TTC549 (cell line): Measurements from ENCODE around the gene DHRS7.
"Not testable (repeated sequence)": the region's sequence is repeated elsewhere in the genome, so short reads cannot be mapped to it uniquely, and the experiment has no call there.

Experiments used
- FAIRE-seq: peaks from 2 replicates; lab custom pipeline; 2012; peaks lifted over from hg19 to GRCh38; lab: Jason Lieb, UNC

DHRS7 gene

DNA sequence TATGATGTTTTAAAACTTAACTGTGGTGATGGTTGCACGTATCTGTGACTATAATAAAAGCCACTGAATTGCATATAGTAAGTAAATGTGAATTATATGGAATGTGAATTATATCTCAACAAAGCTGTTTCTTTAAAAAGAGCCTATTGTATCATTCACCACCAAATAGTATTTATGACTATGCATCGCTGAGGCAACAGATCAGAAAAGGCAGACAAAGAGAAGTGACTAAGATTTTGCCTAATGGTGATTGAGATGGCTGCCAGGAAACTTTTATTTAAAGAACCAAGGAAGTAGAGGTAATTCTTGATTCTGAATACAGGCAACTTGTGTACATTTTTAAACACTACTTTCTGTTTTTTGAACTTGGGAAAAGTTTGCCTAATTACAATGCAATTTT lies 31.7 kb downstream of the DHRS7 start:
- FAIRE-seq = no peak

DNA sequence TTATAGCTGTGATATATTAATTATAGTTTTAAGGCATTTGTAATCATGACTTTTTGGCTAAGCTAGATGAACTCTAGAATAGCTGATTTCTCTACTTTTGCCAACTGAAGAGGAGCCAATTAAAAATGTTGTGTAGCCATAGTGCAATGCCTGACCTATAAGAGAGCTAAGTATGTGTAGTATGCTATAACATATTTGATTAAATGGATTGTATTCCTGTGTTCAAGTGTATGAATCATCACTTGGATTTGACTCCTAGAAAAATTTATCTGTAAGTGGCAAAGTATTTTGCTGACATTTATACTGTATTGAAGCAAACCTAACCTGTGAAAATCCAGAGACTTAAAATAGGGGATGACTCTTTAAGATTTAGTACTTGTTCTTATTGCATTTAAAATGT lies 39.3 kb downstream of the DHRS7 start:
- no peak for FAIRE-seq

DNA sequence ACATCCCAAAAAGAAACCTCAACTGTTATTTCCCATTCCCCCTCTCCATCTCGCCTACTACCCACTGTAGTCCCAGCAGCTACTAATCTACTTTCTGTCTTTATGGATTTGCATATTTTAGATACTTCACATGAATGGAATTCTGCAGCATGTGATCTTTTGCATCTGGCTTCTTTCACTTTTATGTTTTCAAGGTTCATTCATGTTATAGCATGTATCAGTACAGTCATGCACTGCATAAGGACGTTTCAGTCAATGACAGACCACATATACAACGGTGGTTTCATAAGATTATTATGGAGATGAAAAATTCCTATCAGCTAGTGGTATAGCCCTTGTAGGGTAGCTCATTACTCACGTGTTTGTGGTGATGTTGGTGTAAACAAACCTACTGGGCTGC lies 49.0 kb downstream of the DHRS7 start:
- no peak for FAIRE-seq

DNA sequence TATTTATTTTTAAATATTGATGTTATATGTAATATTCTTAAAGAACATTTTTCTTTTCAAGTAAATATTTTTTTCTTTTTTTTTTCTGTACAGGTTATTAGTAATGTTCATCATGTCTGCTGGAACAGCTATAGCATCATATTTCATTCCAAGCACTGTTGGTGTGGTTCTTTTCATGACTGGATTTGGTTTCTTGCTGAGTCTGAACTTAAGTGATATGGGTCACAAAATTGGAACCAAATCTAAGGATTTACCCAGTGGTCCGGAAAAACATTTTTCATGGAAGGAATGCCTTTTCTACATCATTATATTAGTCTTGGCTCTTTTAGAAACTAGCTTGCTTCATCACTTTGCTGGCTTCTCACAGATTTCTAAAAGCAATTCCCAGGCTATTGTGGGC lies 50.3 kb downstream of the DHRS7 start:
- no peak for FAIRE-seq

DNA sequence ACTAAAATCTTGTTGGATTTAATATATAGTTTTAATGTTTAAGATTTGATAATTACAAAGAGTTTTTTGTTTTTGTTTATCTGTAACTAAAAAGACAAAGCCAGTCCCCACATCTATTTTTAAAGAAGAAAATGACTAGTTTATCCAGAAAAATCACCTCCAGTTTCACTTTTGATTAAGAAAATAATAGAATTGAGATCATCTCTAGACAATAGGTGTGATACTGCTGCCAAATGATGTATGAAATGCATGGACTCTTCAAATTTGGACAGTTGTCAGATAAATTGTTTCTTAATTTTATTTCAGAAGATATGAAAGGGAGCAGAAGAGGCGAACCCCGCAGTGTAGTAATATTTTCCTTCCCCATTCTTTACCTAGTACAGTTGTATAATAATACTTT lies 53.5 kb downstream of the DHRS7 start:
- no peak for FAIRE-seq

DNA sequence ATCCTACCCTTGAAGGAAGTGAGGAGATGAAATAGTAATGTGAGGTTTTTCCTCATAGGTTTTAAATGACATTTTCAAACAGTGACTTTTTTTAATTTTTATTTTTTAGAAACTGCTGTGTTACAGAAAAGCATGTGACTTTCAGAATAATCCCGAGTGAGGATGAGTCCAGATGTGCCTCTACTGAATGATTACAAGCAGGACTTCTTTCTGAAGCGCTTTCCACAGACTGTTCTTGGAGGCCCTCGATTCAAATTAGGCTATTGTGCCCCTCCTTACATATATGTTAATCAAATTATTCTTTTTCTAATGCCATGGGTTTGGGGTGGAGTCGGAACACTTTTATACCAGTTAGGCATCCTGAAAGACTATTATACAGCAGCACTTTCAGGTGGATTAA lies 57.7 kb downstream of the DHRS7 start:
- no peak for FAIRE-seq

DNA sequence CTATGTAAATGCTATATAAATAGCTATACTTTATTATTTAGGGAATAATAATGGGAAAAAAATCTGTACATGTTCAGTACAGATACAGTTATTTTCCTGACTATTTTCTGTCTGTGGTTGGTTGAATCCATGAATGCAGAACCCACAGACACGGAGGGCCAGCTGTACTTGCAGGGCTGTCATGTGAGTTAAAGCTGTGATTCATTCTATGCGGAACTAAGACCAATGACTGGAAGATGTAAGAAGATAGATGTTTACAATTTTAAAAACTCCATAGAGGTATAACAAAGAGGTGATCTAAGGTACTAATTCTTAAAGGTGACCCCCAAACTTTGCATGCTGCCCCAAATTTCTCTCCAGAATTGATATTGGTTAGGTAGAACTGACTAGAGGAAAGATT lies 58.9 kb downstream of the DHRS7 start:
- no peak for FAIRE-seq

DNA sequence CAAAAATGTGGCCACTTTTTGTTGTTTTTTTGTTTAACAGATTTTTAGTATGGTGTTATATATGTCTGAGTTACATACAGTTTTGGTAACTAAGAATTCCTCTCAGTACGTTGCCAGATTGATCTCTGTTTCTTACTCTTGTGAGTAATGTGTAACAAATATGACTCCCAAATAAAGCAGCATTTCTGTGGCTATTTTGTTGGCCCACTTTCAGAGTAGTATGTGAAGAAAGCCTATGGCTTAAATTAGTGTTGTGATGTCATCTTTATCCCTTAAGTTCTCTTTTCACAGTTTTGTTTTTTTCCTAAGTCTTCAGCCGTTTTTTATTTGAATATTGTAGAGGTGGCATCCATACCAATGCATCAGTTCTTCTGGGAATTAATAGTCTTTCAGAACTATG lies 62.8 kb downstream of the DHRS7 start:
- FAIRE-seq = no peak

DNA sequence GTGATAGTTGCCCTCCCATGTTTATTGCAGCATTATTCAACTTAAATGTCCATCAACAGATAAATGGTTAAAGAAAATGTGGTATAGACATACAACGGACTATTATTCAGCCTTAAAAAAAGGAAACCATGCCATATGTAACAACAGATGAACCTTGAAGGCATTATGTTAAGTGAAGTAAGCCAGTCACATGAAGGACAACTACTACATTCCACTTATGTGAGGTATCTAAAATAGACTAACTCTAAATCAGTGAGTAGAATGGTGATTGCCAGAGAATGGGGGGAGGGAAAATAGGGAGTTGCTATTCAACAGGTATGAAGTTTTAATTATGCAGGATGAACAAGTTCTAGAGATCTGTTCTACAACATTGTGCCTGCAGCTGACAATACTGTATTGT lies 63.4 kb downstream of the DHRS7 start:
- no peak for FAIRE-seq

DNA sequence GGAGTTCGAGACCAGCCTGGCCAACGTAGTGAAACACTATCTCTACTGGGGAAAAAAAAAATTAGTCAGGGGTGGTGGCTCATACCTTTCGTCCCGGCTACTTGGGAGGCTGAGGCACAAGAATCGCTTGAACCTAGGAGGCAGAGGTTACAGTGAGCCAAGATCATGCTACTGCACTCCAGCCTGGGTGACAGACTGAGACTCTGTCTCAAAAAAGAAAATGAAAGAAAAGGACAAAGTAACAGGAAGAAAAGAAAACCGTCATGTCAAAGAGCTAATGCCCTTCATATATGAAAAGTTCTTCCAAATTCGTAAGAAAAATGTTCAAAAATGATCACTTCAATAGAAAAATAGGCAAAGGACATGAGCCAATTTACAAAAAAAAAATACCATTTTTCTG lies 65.3 kb downstream of the DHRS7 start:
- not testable (repeated sequence) for FAIRE-seq

DNA sequence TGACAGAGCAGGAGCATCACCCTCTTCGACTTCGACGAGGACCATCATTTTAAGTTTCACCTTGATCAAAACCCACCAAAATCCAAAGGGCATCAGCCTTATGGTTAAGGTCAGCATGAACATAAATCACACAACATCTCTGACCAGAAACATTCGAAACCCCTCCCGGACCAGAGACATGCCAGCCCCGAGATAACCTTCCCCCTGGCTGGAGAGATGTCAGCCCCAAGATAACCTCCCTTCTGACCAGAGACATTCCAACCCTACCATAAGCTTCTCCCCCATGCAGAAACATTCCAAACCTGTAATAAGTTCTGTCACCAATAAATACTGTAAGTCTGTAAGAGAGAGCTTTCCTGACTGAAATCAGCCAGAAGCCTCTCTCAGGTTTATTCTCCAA lies 67.2 kb downstream of the DHRS7 start:
- no peak for FAIRE-seq

DNA sequence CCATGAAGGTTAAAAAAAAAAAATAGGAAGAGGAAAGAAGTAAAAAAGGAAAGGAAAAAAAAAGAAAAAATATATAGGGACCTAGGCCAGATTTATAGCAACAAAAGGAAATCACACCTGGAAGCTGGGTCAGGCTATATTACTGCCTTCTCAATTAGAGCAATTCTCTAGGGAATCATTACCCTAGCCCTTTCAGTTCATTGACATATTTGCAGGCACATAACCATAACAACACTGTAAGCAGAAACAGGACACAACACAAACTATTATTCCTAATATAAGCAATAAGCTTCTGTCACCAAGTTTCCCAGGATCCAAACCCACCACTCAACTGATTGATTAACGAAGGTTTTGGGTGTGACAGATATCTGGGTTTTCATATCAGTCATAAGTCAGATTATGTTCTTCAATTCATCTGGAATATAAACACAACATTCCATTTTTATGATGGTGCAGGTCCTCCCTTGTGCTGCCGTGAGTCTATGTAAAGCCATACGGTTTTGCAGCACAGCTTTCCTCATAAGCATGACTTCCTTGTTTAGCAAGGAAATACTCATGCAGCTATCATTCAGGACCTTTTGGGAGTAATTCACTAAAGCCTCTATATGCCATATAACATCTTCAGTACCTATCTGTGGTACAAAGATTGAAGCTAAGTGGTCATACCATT lies 69.3 kb downstream of the DHRS7 start:
- no peak for FAIRE-seq

DNA sequence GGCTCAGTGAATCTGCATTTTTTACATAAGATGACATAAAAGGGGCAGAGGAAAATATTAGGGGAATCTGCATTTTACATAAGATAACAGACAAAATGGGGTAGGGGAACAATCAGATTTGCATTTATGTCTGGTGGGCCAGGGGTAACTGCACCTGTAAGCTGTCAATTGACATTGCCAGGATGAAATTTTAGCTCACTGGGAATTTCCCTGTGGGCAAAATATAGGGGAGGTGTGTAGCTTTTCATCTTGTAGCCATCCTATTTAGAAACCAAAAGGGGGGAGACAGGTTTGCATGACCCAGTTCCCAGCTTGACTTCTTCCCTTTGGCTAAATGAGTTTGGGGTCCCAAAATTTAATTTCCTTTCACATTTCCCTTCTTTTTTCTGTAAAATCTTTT lies 70.0 kb downstream of the DHRS7 start:
- FAIRE-seq = no peak

DNA sequence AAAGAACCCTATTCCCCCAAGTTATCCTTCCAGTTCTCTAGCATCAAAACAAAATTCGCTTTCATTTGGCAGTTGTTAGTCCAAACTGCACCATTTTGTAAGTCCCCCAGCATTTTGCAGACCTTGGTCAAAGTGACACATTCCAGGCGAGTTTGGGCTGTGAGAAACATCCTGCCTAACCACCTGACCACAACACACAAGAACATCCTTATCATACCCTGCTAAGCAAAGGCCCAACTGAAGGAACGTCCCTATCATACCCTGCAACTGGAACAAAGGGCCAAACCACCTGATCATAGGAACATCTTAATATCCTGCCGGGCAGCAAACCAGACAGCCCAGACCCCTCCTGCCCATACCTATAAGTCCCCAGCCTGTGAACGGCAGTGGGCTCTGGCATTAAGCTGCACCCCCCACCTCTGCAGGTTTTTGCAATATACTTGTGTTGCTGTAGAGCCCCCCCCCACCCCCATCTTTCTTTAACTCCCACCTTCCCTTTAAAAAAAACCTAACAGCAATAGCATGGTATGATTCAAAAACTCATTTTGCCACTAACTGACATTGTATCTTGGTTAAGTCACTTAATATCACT lies 70.8 kb downstream of the DHRS7 start:
- no peak for FAIRE-seq
